HEK293T (cell line): ENCODE data around the gene CLK2.
A peak's percentile ranks its signal among the peaks of the same experiment; 100 is the strongest.

Experiments used
- CTCF ChIA-PET: fragments of 350-600 bp; formaldehyde crosslinking; extraction: SDS; loops from one replicate; lab custom pipeline; 2021; ENCODE audit warnings: antibody characterized with exemption, inconsistent platforms; lab: Yijun Ruan, JAX
- POLR2A ChIA-PET: fragments of 350-600 bp; formaldehyde crosslinking; extraction: SDS; loops from one replicate; lab custom pipeline; 2020; ENCODE audit warnings: antibody characterized with exemption, inconsistent platforms; lab: Yijun Ruan, JAX
- DNase-seq: peaks from one replicate; pipeline ENCODE4 v3.0.0; 2012; ENCODE audit warnings: mixed read lengths; ENCODE audit errors: extremely low spot score
- ARNT ChIP-seq: fragments of 450-650 bp; IDR thresholded peaks from 2 replicates; pipeline ENCODE4 v1.6.1; 2017; ENCODE audit warnings: mild to moderate bottlenecking
- BHLHE40 ChIP-seq: fragments of 450-650 bp; IDR thresholded peaks from 2 replicates; pipeline ENCODE4 v1.6.1; 2016; ENCODE audit warnings: mild to moderate bottlenecking, moderate library complexity, borderline replicate concordance
- CTBP1 ChIP-seq: fragments of 450-650 bp; IDR thresholded peaks from 2 replicates; pipeline ENCODE4 v1.6.1; 2016; ENCODE audit warnings: borderline replicate concordance
- ELF4 ChIP-seq: fragments of 450-650 bp; IDR thresholded peaks from 2 replicates; pipeline ENCODE4 v1.6.1; 2017; ENCODE audit warnings: antibody characterized with exemption
- FOXA1 ChIP-seq: fragments of 450-650 bp; IDR thresholded peaks from 2 replicates; pipeline ENCODE4 v1.6.1; 2016; ENCODE audit warnings: mild to moderate bottlenecking
- FOXK2 ChIP-seq: fragments of 450-650 bp; IDR thresholded peaks from 2 replicates; pipeline ENCODE4 v1.6.1; 2016; ENCODE audit warnings: mild to moderate bottlenecking
- FOXM1 ChIP-seq: fragments of 450-650 bp; IDR thresholded peaks from 2 replicates; pipeline ENCODE4 v1.6.1; 2017; ENCODE audit warnings: mild to moderate bottlenecking, borderline replicate concordance
- HDGF ChIP-seq: fragments of 450-650 bp; IDR thresholded peaks from 2 replicates; pipeline ENCODE4 v1.6.1; 2017; ENCODE audit warnings: antibody characterized with exemption, borderline replicate concordance
- L3MBTL2 ChIP-seq: fragments of 450-650 bp; conservative IDR thresholded peaks from 2 replicates; pipeline ENCODE4 v1.6.1; 2016; ENCODE audit warnings: mild to moderate bottlenecking
- LEF1 ChIP-seq: fragments of 450-650 bp; IDR thresholded peaks from 2 replicates; pipeline ENCODE4 v1.6.1; 2017; ENCODE audit warnings: mild to moderate bottlenecking, borderline replicate concordance
- NFRKB ChIP-seq: fragments of 450-650 bp; IDR thresholded peaks from 2 replicates; pipeline ENCODE4 v1.6.1; 2016; ENCODE audit warnings: mild to moderate bottlenecking, moderate library complexity
- PKNOX1 ChIP-seq: fragments of 450-650 bp; IDR thresholded peaks from 2 replicates; pipeline ENCODE4 v1.6.1; 2016
- SP1 ChIP-seq: fragments of 450-650 bp; IDR thresholded peaks from 2 replicates; pipeline ENCODE4 v1.6.1; 2017
- SUZ12 ChIP-seq: fragments of 450-650 bp; IDR thresholded peaks from 2 replicates; pipeline ENCODE4 v1.6.1; 2016; ENCODE audit warnings: mild to moderate bottlenecking
- TARDBP ChIP-seq: fragments of 450-650 bp; IDR thresholded peaks from 2 replicates; pipeline ENCODE4 v1.6.1; 2016
- ZNF384 ChIP-seq: fragments of 450-650 bp; IDR thresholded peaks from 2 replicates; pipeline ENCODE4 v1.6.1; 2016

Gene CLK2

GRCh38 chr1:155273343-155274245 is at the start of gene CLK2:
Gene CLK2 (minus strand): TSS chr1:155273504. CDS start chr1:155270977, 2,527 bp downstream.
- ChIA-PET CTCF (interaction anchor here (0.7 to 2.3 kb wide), 2 partner anchors 23 to 182 kb away, joined by 3 to 15 read pairs; no protein-coding TSS in a partner anchor), POLR2A (interaction anchor here (0.7 to 4.2 kb wide), 24 partner anchors 9 to 336 kb away, joined by 3 to 37 read pairs (median 5); partner anchors contain the start of genes ENTREP3, FDPS, MSTO1 and MTX1)
- peak; percentile 97 for DNase-seq
- TF ChIP-seq L3MBTL2 (peak; percentile 87), PKNOX1 (peak; percentile 90), NFRKB (no peak), HDGF (0 out of 2 replicates have a peak, but pooled peaks have one; percentile 11), ELF4 (peak; percentile 55; the same call in 1 of the 2 replicates), FOXA1 (no peak)

- no peak for TF ChIP-seq FOXK2
- TF ChIP-seq ELF4 = no peak
- no peak for TF ChIP-seq L3MBTL2
- no peak for TF ChIP-seq LEF1
- no peak for TF ChIP-seq SUZ12
- TF ChIP-seq BHLHE40 = no peak
- no peak for TF ChIP-seq TARDBP
- TF ChIP-seq SP1 = no peak
- DNase-seq = peak; percentile 49
- POLR2A ChIA-PET = interaction anchor here (1.0 to 6.0 kb wide), 11 partner anchors 11 to 128 kb away, joined by 3 to 43 read pairs (median 7); partner anchors contain the start of genes CLK2, ENTREP3, FDPS and SCAMP3
- CTCF ChIA-PET = interaction anchor here (0.6 to 7.5 kb wide), 5 partner anchors 10 to 231 kb away, joined by 3 to 62 read pairs (median 5); no protein-coding TSS in a partner anchor
Observed at GRCh38 chr1:155322571-155322952, 49.3 kb upstream of the CLK2 start.

- no peak for TF ChIP-seq ZNF384
- no peak for TF ChIP-seq SP1
- no peak for TF ChIP-seq HDGF
- TF ChIP-seq FOXA1 = no peak
- no peak for TF ChIP-seq BHLHE40
- no peak for TF ChIP-seq ARNT
- no peak for TF ChIP-seq FOXM1
- no peak for TF ChIP-seq FOXK2
- TF ChIP-seq NFRKB = no peak
- TF ChIP-seq SUZ12 = no peak
- TF ChIP-seq L3MBTL2 = no peak
- no peak for TF ChIP-seq ELF4
- no peak for TF ChIP-seq CTBP1
- no peak for TF ChIP-seq TARDBP
- CTCF ChIA-PET = interaction anchor here (0.6 to 7.5 kb wide), 5 partner anchors 9 to 230 kb away, joined by 3 to 62 read pairs (median 5); no protein-coding TSS in a partner anchor
- no peak for DNase-seq
- POLR2A ChIA-PET = interaction anchor here (1.0 to 6.0 kb wide), 11 partner anchors 10 to 128 kb away, joined by 3 to 43 read pairs (median 7); partner anchors contain the start of genes CLK2, ENTREP3, FDPS and SCAMP3
Observed at GRCh38 chr1:155321639-155322503, 48.6 kb upstream of the CLK2 start.

GRCh38 chr1:155320661-155321617 is 47.6 kb upstream of the CLK2 start, which contains the start of gene RUSC1:
Gene RUSC1 (plus strand): TSS chr1:155320894. CDS start chr1:155321774, 880 bp downstream.
- ChIA-PET POLR2A (interaction anchor here (1.0 to 6.0 kb wide), 10 partner anchors 9 to 126 kb away, joined by 3 to 43 read pairs (median 6); partner anchors contain the start of genes CLK2 and SCAMP3), CTCF (interaction anchor here (7.5 kb wide), 1 partner anchor 70 kb away, joined by 62 read pairs; no protein-coding TSS in a partner anchor)
- no peak for TF ChIP-seq ZNF384
- DNase-seq = no peak

GRCh38 chr1:155320252-155320651 is 46.9 kb upstream of the CLK2 start:
- no peak for DNase-seq
- ChIA-PET POLR2A (interaction anchor here (1.0 to 1.2 kb wide), 4 partner anchors 13 to 126 kb away, joined by 3 to 4 read pairs (median 3); partner anchors contain the start of gene SCAMP3), CTCF (interaction anchor here (7.5 kb wide), 1 partner anchor 69 kb away, joined by 62 read pairs; no protein-coding TSS in a partner anchor)
- TF ChIP-seq TARDBP (no peak), CTBP1 (no peak), HDGF (no peak), ARNT (no peak), FOXM1 (no peak)

- CTCF ChIA-PET = interaction anchor here (0.5 to 7.5 kb wide), 2 partner anchors 68 to 393 kb away, joined by 3 to 62 read pairs; no protein-coding TSS in a partner anchor
- no peak for TF ChIP-seq FOXA1
- DNase-seq = no peak
- POLR2A ChIA-PET = interaction anchor here (1.0 to 2.2 kb wide), 4 partner anchors 12 to 126 kb away, joined by 3 to 8 read pairs (median 6); no protein-coding TSS in a partner anchor
Observed at GRCh38 chr1:155319536-155319935, 46.2 kb upstream of the CLK2 start.
